Measurements from ENCODE around the gene DRICH1. TPM values are rescaled to one million over a fixed set of nuclear protein-coding genes. Genes with fewer than 3 reads are reported as not detected.

DRICH1 gene
- total RNA-seq, 3 donors from 2014 or later: 0.65 to 1.9 (median 0.85) TPM

Other genes starting within 250 kb of the DRICH1 start
- gene IGLL1, start 52.0 kb downstream of the DRICH1 start, total RNA-seq: not detected
- gene RGL4, start 58.7 kb upstream of the DRICH1 start, total RNA-seq: under 1 TPM in 2 of 3 donors, not detected in 1; 0.29 to 0.34 TPM
- 1 to 10 TPM; 3.4 to 7.5 (median 3.7) TPM for gene ZNF70, start 118.8 kb upstream of the DRICH1 start, total RNA-seq
- gene VPREB3, start 122.1 kb upstream of the DRICH1 start, total RNA-seq: 1 to 10 TPM in 2 of 3 donors, under 1 TPM in 1; 0.79 to 1.8 (median 1.2) TPM
- gene C22orf15, start 130.7 kb upstream of the DRICH1 start, total RNA-seq: under 1 TPM in 1 of 3 donors, not detected in 2; 0.44 TPM
- 100 to 1,000 TPM; 279 to 464 (median 462) TPM for gene CHCHD10, start 135.7 kb upstream of the DRICH1 start, total RNA-seq
- gene MMP11, start 140.5 kb upstream of the DRICH1 start, total RNA-seq: 1 to 10 TPM; 2.0 to 6.3 (median 4.0) TPM
- gene SMARCB1, start 154.6 kb upstream of the DRICH1 start, total RNA-seq: 10 to 100 TPM; 60.1 to 85.1 (median 69.3) TPM
- 10 to 100 TPM in 1 of 3 donors, 1 to 10 TPM in 2; 4.4 to 18.8 (median 7.9) TPM for gene DERL3, start 206.7 kb upstream of the DRICH1 start, total RNA-seq
- 10 to 100 TPM; 11.5 to 14.7 (median 12.5) TPM for gene SLC2A11, start 225.6 kb upstream of the DRICH1 start, total RNA-seq